ENCODE data around the gene IGF2R. TPM values are rescaled to one million over a fixed set of nuclear protein-coding genes. Genes with fewer than 3 reads are reported as not detected.

IGF2R gene
- total RNA-seq, 1 donor from 2014 or later = 105 TPM

DNA sequence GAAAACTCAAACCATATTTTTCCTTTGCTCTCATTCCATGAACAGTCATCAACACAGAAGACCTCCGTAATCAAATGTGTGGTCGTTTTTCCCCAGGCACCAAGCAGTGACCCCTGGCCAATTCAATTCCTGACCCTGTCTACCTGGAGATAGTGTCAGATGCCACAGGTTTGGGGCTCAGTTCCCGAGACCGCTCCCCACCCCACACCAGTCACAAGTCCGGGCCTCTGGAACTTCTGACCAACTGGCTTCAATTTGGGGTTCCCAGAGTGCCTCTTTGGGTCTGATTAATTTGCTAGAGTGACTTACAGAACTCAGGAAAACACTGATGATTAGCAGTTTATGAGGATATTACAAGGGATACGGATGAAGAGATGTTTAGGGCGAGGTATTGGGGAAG is 6.0 kb downstream of the IGF2R start:
- no peaks in the 10 kb centered on the region for H3K9me3 Mint-ChIP-seq (ENCODE audit: unreplicated experiment)
- no peak overlapping the region for H3K27ac Mint-ChIP-seq (ENCODE audit: unreplicated experiment)
- H3K4me1 Mint-ChIP-seq (ENCODE audit: low read depth, unreplicated experiment) = peaks cover 39% of the 10 kb centered on the region

DNA sequence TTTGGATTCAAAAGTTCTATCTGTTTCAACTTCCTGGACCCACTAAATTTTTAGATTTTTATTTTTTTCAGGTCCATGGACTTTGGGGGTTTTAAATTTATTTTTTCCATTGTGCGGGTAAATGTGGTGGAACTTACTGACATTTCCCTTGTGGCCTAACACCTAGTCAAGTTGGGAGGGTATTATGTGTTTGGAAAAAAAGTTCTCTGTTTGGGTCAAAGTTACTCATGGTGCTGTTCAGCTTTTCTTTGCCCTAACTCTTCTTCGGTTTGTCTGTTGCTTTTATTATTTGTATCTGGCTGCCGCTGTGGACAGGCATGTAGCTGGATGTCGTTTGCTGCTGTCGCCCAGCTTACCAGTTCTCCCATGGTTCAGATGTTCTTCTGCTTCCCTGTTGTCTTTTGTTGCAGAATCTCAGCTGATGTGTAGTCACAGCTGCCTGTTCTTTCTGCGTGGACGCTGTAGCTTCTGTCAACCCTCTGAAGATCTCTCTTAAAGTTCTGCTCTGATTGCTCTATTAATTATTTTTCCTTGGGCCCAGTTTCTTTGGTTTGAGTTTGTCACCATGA is 7.9 kb downstream of the IGF2R start:
- H3K4me1 Mint-ChIP-seq (ENCODE audit: low read depth, unreplicated experiment) = peaks cover 45% of the 10 kb centered on the region
- H3K36me3 Mint-ChIP-seq (ENCODE audit: unreplicated experiment) = no peaks in the 10 kb centered on the region
- H3K4me3 Mint-ChIP-seq (ENCODE audit: unreplicated experiment) = no peak overlapping the region
- no peak for DNase-seq
- H3K27me3 Mint-ChIP-seq (ENCODE audit: unreplicated experiment) = peaks cover 2% of the 10 kb centered on the region
- TF ChIP-seq CTCF (IDR thresholded peaks at IDR 0.05; ENCODE audit: partially characterized antibody, unreplicated experiment) = no peak
- H3K27ac Mint-ChIP-seq (ENCODE audit: unreplicated experiment) = no peak overlapping the region
- peaks cover 4% of the 10 kb centered on the region for H3K9me3 Mint-ChIP-seq (ENCODE audit: unreplicated experiment)

More for the DNA sequence above, 6.0 kb downstream of the IGF2R start:
- Mint-ChIP-seq H3K4me3 (ENCODE audit: unreplicated experiment) (no peak overlapping the region), H3K27me3 (ENCODE audit: unreplicated experiment) (peaks cover 2% of the 10 kb centered on the region), H3K36me3 (ENCODE audit: unreplicated experiment) (no peaks in the 10 kb centered on the region)
- no peak for TF ChIP-seq CTCF (IDR thresholded peaks at IDR 0.05; ENCODE audit: partially characterized antibody, unreplicated experiment)
- no peak for DNase-seq

DNA sequence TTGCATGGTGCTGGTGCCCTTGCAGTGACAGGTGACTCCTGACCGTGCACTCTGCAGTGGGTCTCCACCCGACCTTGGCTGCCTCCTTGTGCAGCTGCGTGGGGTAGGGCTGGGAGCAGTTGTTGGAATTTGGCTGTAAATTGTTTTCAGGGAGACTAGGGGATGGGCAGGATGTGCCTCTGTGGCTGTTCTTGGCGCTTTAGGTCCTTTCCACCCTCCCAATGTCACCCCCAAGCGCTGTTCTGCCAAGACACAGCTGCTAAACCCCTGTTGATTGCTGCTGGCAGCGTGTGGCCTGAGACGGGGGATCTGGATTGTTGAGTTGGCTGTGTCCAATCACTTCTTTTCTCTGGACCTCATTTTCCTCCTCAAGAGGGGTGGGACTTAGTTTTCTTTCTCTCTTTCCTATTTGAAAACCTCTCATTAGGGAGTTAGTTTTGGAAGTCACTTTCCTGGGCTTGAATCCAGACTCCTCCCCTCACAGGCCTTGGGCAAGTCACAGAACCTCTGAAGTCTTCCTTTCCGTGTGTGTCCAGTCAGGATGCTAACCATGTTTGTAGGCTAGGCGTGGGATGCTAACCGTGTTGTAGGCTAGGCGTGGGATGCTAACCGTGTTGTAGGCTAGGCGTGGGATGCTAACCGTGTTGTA is 8.5 kb downstream of the IGF2R start:
- H3K36me3 Mint-ChIP-seq (ENCODE audit: unreplicated experiment) = no peaks in the 10 kb centered on the region
- peaks cover 47% of the 10 kb centered on the region for H3K4me1 Mint-ChIP-seq (ENCODE audit: low read depth, unreplicated experiment)
- no peak overlapping the region for H3K27ac Mint-ChIP-seq (ENCODE audit: unreplicated experiment)
- peaks cover 4% of the 10 kb centered on the region for H3K9me3 Mint-ChIP-seq (ENCODE audit: unreplicated experiment)
- TF ChIP-seq CTCF (IDR thresholded peaks at IDR 0.05; ENCODE audit: partially characterized antibody, unreplicated experiment) = no peak
- no peak for DNase-seq
- H3K4me3 Mint-ChIP-seq (ENCODE audit: unreplicated experiment) = no peak overlapping the region
- peaks cover 2% of the 10 kb centered on the region for H3K27me3 Mint-ChIP-seq (ENCODE audit: unreplicated experiment)

- H3K9me3 Mint-ChIP-seq (ENCODE audit: unreplicated experiment) = peaks cover 4% of the 10 kb centered on the region
- no peak overlapping the region for H3K4me3 Mint-ChIP-seq (ENCODE audit: unreplicated experiment)
- TF ChIP-seq CTCF (IDR thresholded peaks at IDR 0.05; ENCODE audit: partially characterized antibody, unreplicated experiment) = no peak
- peaks cover 2% of the 10 kb centered on the region for H3K27me3 Mint-ChIP-seq (ENCODE audit: unreplicated experiment)
- peaks cover 43% of the 10 kb centered on the region for H3K4me1 Mint-ChIP-seq (ENCODE audit: low read depth, unreplicated experiment)
- no peaks in the 10 kb centered on the region for H3K36me3 Mint-ChIP-seq (ENCODE audit: unreplicated experiment)
- no peak for DNase-seq
- peak overlapping the region; percentile 52 for H3K27ac Mint-ChIP-seq (ENCODE audit: unreplicated experiment)
Observed at GRCh38 chr6:159977904-159978268, 9.0 kb downstream of the IGF2R start.
